Common myeloid progenitor, CD34-positive (primary cell): Measurements from ENCODE around the gene ADAM12.

Source experiments
- CTCF ChIA-PET: fragments of 350-600 bp; sonication (Branson Sonifier 250); formaldehyde crosslinking; loops from one replicate; lab custom pipeline; 2021; ENCODE audit warnings: antibody characterized with exemption; lab: Charles Lee
- POLR2A ChIA-PET: fragments of 350-600 bp; sonication (Branson Sonifier 250); formaldehyde crosslinking; loops from one replicate; lab custom pipeline; 2021; ENCODE audit warnings: antibody characterized with exemption; lab: Charles Lee
- DNase-seq, 3 donors: peaks; one replicate each; pipeline versions ENCODE4 v3.0.0 to v3.0.0-alpha.2; 2013
- H3K27ac ChIP-seq, 2 experiments: 1 replicate in 1 of 2; 2 replicates in 1 of 2; pipeline ENCODE4 v1.7.0; 2013; ENCODE audit warnings: inconsistent platforms in 2 of 2, low read length in 2 of 2, mild to moderate bottlenecking in 2 of 2, low read depth in 1 of 2, moderate library complexity in 1 of 2; ENCODE audit not compliant: severe bottlenecking in 2 of 2, insufficient read depth in 1 of 2, poor library complexity in 1 of 2
- H3K27me3 ChIP-seq, 5 experiments: replicated peaks in 2 of 5; 1 replicate in 3 of 5; 2 replicates in 2 of 5; pipeline versions ENCODE4 v1.6.1 to v1.7.0; 2013; ENCODE audit warnings: low read length in 4 of 5, mild to moderate bottlenecking in 2 of 5, moderate library complexity in 2 of 5, inconsistent platforms in 1 of 5; ENCODE audit not compliant: insufficient read depth in 5 of 5, control insufficient read depth in 4 of 5
- H3K36me3 ChIP-seq, 4 experiments: 1 replicate in 2 of 4; 2 replicates in 2 of 4; pipeline versions ENCODE4 v1.6.1 to v1.7.0; 2013; ENCODE audit warnings: low read length in 3 of 4, control low read depth in 1 of 4, mild to moderate bottlenecking in 1 of 4; ENCODE audit not compliant: control insufficient read depth in 4 of 4, insufficient read depth in 4 of 4
- H3K4me1 ChIP-seq, 4 experiments: 1 replicate in 3 of 4; 2 replicates in 1 of 4; pipeline versions ENCODE4 v1.6.1 to v1.7.1; 2013; ENCODE audit warnings: low read length in 3 of 4, mild to moderate bottlenecking in 3 of 4, control low read depth in 1 of 4, inconsistent platforms in 1 of 4, moderate library complexity in 1 of 4; ENCODE audit not compliant: control insufficient read depth in 4 of 4, insufficient read depth in 4 of 4; ENCODE audit errors: control extremely low read depth in 1 of 4
- H3K4me3 ChIP-seq, 7 experiments: 1 replicate in 4 of 7; 2 replicates in 3 of 7; pipeline versions ENCODE4 v1.5.1 to v1.7.0; 2013; ENCODE audit warnings: mild to moderate bottlenecking in 7 of 7, low read length in 6 of 7, moderate library complexity in 6 of 7, inconsistent platforms in 2 of 7, low read depth in 2 of 7, control low read depth in 1 of 7; ENCODE audit not compliant: insufficient read depth in 4 of 7, control insufficient read depth in 1 of 7; ENCODE audit errors: extremely low read depth in 1 of 7
- H3K9me3 ChIP-seq, 5 experiments: 1 replicate in 4 of 5; 2 replicates in 1 of 5; pipeline versions ENCODE4 v1.6.1 to v1.7.1; 2013; ENCODE audit warnings: low read length in 4 of 5, mild to moderate bottlenecking in 2 of 5, inconsistent platforms in 1 of 5, low read depth in 1 of 5, moderate library complexity in 1 of 5; ENCODE audit not compliant: control insufficient read depth in 4 of 5, insufficient read depth in 2 of 5; ENCODE audit errors: control extremely low read depth in 1 of 5
- WGBS: methylation state at CpG from one replicate; pipeline ENCODE4 v1.1.5; 2013; ENCODE audit not compliant: insufficient coverage; 5-methylcytosine and 5-hydroxymethylcytosine counted together

Gene ADAM12

DNA sequence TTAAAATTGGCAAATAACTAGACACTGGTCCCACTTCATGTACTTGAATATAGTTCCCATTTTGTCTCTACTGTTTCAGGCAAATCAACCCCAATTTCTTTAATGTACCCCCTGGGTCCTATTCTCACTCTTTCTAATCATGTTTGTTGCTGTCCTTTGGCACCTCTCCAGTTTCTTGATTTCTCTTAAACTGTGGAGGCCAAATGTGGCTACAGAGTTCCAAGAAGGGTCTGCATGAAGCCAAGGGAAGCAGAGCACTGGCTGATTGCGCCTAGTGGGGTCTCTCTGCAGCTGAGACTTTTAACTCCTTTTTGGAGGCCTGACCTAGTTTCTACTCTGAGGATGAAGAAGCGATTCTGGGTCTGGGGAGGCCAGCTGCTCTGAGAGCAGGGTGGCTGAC lies 6.7 kb upstream of the ADAM12 start:
- H3K9me3 ChIP-seq = peaks cover 0 to 2% (median 0%) of the 10 kb centered on the region in 5 experiments
- CTCF ChIA-PET = no interaction called here
- POLR2A ChIA-PET = no interaction called here

DNA sequence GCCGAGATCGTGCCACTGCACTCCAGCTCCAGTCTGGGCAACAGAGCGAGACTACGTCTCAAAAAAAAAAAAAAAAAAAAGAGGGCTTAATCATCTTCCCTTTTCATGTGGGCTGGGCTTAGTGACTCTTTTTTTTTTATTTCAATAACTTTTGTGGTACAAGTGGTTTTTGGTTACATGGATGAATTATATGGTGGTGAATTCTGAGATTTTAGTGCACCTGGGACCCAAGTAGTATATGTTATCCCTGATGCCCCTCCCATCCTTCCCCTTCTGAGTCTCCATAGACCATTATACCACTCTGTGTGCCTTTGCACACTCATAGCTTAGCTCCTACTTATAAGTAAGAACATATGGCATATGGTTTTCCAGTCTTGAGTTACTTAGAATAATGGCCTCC lies 4.8 kb upstream of the ADAM12 start:
- peaks cover 0 to 50% (median 27%) of the 10 kb centered on the region in 5 experiments for H3K27me3 ChIP-seq
- H3K36me3 ChIP-seq = no peaks in the 10 kb centered on the region
- H3K27ac ChIP-seq = no peak overlapping the region
- ChIA-PET CTCF (interaction anchor here (0.6 kb wide), 1 partner anchor 111 kb away, joined by 3 read pairs; no protein-coding TSS in a partner anchor), POLR2A (no interaction called here)
- DNase-seq = no peak
- WGBS = 90% methylated on average over 2 of the region's 4 CpGs
- H3K9me3 ChIP-seq = peaks cover 0 to 2% (median 0%) of the 10 kb centered on the region in 5 experiments
- peaks cover 0 to 8% (median 5%) of the 10 kb centered on the region in 4 experiments for H3K4me1 ChIP-seq
- H3K4me3 ChIP-seq = no peak overlapping the region

More for the DNA sequence above, 6.7 kb upstream of the ADAM12 start:
- H3K4me3 ChIP-seq = no peak overlapping the region
- H3K27me3 ChIP-seq = peaks cover 0 to 31% (median 15%) of the 10 kb centered on the region in 5 experiments
- no peak for DNase-seq
- H3K36me3 ChIP-seq = no peaks in the 10 kb centered on the region
- no peak overlapping the region for H3K27ac ChIP-seq
- H3K4me1 ChIP-seq = no peaks in the 10 kb centered on the region
- WGBS = 100% methylated on average over 2 of the region's 2 CpGs

DNA sequence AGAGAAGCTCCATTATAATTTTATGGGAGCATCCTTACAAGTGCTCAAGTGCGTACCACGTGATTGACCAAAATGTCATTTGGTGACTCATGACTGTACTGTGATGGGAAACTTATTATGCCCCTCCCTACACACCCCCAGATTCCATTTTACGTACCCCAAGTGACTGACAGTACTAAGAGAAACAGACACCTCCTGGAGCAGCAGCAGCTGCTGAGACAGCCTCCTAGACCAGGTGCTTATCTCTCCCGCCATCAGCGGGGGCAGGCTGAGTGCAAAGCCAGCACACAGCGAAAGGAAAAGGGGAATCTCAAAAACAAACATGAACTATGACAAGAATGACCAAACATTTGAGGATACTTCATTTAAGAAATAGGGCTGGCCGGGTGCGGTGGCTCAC lies 4.2 kb upstream of the ADAM12 start:
- Histone ChIP-seq H3K4me3 (no peak overlapping the region), H3K4me1 (peaks cover 0 to 14% (median 9%) of the 10 kb centered on the region in 4 experiments), H3K9me3 (peaks cover 0 to 2% (median 0%) of the 10 kb centered on the region in 5 experiments), H3K36me3 (no peaks in the 10 kb centered on the region), H3K27ac (no peak overlapping the region), H3K27me3 (peaks cover 0 to 53% (median 27%) of the 10 kb centered on the region in 5 experiments)
- ChIA-PET POLR2A (no interaction called here), CTCF (no interaction called here)
- 86% methylated on average over 8 of the region's 8 CpGs for WGBS
- DNase-seq = no peak

DNA sequence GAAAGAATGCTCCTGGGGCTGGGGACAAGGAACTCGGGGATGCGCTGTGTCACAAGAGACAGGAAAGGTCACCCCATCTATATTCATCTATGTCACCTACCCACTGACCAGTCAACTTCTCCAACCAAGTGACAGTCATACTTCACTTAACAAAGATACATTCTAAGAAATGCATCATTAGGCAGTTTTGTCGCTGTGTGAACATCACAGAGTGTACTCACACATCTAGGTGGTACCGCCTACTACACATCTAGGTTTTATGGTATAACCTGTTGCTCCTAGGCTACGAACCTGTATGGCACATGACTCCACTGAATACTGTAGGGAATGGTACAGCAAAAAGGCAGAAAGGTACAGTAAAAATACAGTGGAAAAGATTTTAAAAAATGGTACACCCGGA lies 3.8 kb upstream of the ADAM12 start:
- Histone ChIP-seq H3K36me3 (no peaks in the 10 kb centered on the region), H3K27me3 (peaks cover 0 to 57% (median 30%) of the 10 kb centered on the region in 5 experiments), H3K4me1 (peaks cover 0 to 17% (median 11%) of the 10 kb centered on the region in 4 experiments), H3K4me3 (no peak overlapping the region), H3K27ac (no peak overlapping the region), H3K9me3 (peaks cover 0 to 2% (median 0%) of the 10 kb centered on the region in 5 experiments)
- POLR2A ChIA-PET = no interaction called here
- CTCF ChIA-PET = no interaction called here
- DNase-seq = no peak
- WGBS = 97% methylated on average over 6 of the region's 6 CpGs

DNA sequence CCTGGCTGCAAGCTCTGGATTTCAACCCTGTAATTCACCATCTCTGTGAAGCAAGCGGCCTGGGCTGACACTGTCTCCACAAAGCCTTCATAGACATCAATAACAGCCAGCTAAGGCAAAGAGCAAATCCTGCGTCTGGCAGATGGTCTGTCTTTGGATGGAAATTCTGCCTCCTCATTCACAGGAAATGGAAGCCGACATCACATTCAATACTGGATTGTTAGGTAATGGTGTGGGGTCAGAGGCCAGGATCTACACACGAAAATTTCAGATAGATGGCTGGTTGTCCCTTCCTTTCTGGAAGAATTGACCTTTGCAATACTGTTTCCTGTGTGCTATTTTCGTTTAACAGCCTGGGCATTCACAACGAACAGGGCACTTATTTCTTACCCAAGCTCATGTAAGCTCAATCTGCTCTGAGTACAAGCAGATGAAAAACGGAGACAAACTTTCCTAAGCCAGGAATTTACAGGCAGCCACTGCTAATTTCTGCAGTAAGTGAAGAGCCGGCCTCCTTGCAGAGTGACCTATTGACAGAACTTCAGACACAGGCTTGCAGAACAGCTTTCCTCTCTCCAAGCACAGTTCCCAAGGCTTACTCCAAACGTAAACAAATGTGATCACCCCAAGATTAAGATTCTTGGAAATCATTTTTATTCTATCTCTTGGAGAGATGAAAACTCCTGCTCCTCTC lies 3.1 kb upstream of the ADAM12 start:
- CTCF ChIA-PET = interaction anchor here (0.8 kb wide), 1 partner anchor 12 kb away, joined by 3 read pairs; no protein-coding TSS in a partner anchor

DNA sequence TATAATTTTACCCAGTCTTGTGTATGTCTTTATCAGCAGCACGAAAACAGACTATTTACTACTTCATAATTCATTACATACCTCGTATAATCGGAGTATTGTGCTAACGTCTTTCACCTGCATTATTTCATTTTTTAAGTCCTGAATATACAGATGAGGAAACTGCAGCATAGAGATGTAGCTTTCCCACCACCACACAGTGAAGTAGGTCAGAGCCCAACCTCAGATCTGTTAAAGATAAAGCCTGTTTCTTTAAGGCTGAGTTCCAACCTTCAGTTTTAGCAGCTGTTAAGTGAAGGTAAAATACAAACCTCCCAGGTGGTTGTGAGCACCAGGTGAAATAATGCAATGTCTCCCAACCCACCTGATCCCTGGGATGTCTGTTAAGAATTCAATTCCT lies 2.0 kb upstream of the ADAM12 start:
- CTCF ChIA-PET = interaction anchor here (0.8 kb wide), 1 partner anchor 13 kb away, joined by 3 read pairs; no protein-coding TSS in a partner anchor
- WGBS = 91% methylated on average over 4 of the region's 4 CpGs
- H3K4me1 ChIP-seq = peaks cover 0 to 19% (median 13%) of the 10 kb centered on the region in 4 experiments
- peaks cover 0 to 2% (median 0%) of the 10 kb centered on the region in 5 experiments for H3K9me3 ChIP-seq
- POLR2A ChIA-PET = no interaction called here
- H3K36me3 ChIP-seq = no peaks in the 10 kb centered on the region
- H3K27ac ChIP-seq = no peak overlapping the region
- H3K27me3 ChIP-seq = peaks cover 2 to 75% (median 38%) of the 10 kb centered on the region in 5 experiments
- H3K4me3 ChIP-seq = no peak overlapping the region
- DNase-seq = no peak

More for the DNA sequence above, 3.1 kb upstream of the ADAM12 start:
- H3K27ac ChIP-seq = no peak overlapping the region
- peaks cover 0 to 19% (median 13%) of the 10 kb centered on the region in 4 experiments for H3K4me1 ChIP-seq
- no peak overlapping the region for H3K4me3 ChIP-seq
- 41% methylated on average over 7 of the region's 9 CpGs for WGBS
- DNase-seq = no peak
- H3K9me3 ChIP-seq = peaks cover 0 to 2% (median 0%) of the 10 kb centered on the region in 5 experiments
- POLR2A ChIA-PET = no interaction called here
- H3K36me3 ChIP-seq = no peaks in the 10 kb centered on the region
- H3K27me3 ChIP-seq = peaks cover 0 to 65% (median 30%) of the 10 kb centered on the region in 5 experiments
